ENCODE measurements around the gene MAPK1IP1L. TPM values are rescaled to one million over a fixed set of nuclear protein-coding genes. Genes with fewer than 3 reads are reported as not detected.

MAPK1IP1L gene
- total and polyA plus RNA-seq, 2 of the 8 experiments (the other 6 are each of a cell fraction or from before 2014, with no cell fraction given) = 111 to 228 TPM

- H4K20me1 ChIP-seq (replicated peaks in 1 of 2; ENCODE audit: control insufficient read depth in 1 of 2, insufficient read depth in 2 of 2, low read length in 2 of 2) = peaks cover 3 to 12% of the 10 kb centered on the region in 2 experiments
- no peak overlapping the region for H3K56ac ChIP-seq (replicated peaks; ENCODE audit: insufficient read length, low read depth, low read length)
- no peaks in the 10 kb centered on the region; a peak in 1 of 4 replicates for H3K79me2 ChIP-seq (ENCODE audit: control insufficient read depth in 1 of 2, insufficient read depth in 2 of 2, low read length in 2 of 2)
- H2BK12ac ChIP-seq (ENCODE audit: low read depth, low read length) = no peak overlapping the region
- H3K23ac ChIP-seq (ENCODE audit: insufficient read length) = no peak overlapping the region
- no peaks in the 10 kb centered on the region for H3K79me1 ChIP-seq (ENCODE audit: low read depth, low read length)
- H3K36me3 ChIP-seq (ENCODE audit: control insufficient read depth in 2 of 4, insufficient read depth in 4 of 4, low read length in 3 of 4) = peaks cover 0 to 24% (median 8%) of the 10 kb centered on the region in 4 experiments; a peak in 5 of 8 replicates
- no peak overlapping the region for H3K14ac ChIP-seq (ENCODE audit: insufficient read length)
- no peak overlapping the region for H2BK120ac ChIP-seq (replicated peaks; ENCODE audit: low read depth, low read length)
- H3K4ac ChIP-seq (replicated peaks; ENCODE audit: insufficient read length, low read depth, low read length) = no peak overlapping the region
- DNase-seq (ENCODE audit: low read depth in 1 of 2, low spot score in 2 of 2) (no peak), FAIRE-seq (no peak)
- H4K5ac ChIP-seq (ENCODE audit: insufficient read length, low read depth, low read length) = no peak overlapping the region
- no peaks in the 10 kb centered on the region for H3K4me1 ChIP-seq (replicated peaks in 1 of 4; ENCODE audit: control insufficient read depth in 3 of 4, insufficient read depth in 4 of 4, low read length in 3 of 4)
- no peak overlapping the region for H4K91ac ChIP-seq (replicated peaks; ENCODE audit: insufficient read length, low read length)
- H3K27ac ChIP-seq (ENCODE audit: low read depth, low read length) = no peak overlapping the region
- CTCF ChIA-PET (ENCODE audit: partially characterized antibody) = interaction anchor here (1.0 to 1.2 kb wide), 3 partner anchors 10 to 93 kb away, joined by 3 to 4 read pairs (median 3); no protein-coding TSS in a partner anchor
- no peak overlapping the region for H3K4me3 ChIP-seq (ENCODE audit: extremely low read depth in 1 of 4, insufficient read depth in 2 of 4, low read depth in 3 of 4, low read length in 4 of 4)
- no peak overlapping the region for H3K9ac ChIP-seq (replicated peaks in 1 of 4; ENCODE audit: extremely low read depth in 1 of 4, low read depth in 3 of 4, low read length in 3 of 4)
- POLR2A ChIA-PET (ENCODE audit: partially characterized antibody) = interaction anchor here (0.6 to 1.1 kb wide), 6 partner anchors 9 to 205 kb away, joined by 3 to 5 read pairs (median 3); partner anchors contain the start of genes GCH1, SOCS4 and WDHD1
- TF ChIP-seq BCL11A (IDR thresholded peaks at IDR 0.05; ENCODE audit: low read depth in 2 of 2, low read length in 2 of 2) (no peak), TBP (IDR thresholded peaks at IDR 0.05; ENCODE audit: low read depth, low read length) (no peak), HDAC6 (IDR thresholded peaks at IDR 0.05; ENCODE audit: low read depth, low read length) (no peak), ZNF274 (IDR thresholded peaks at IDR 0.05; ENCODE audit: borderline replicate concordance, extremely low read depth, low read length) (no peak)
- no peaks in the 10 kb centered on the region for H3K9me3 ChIP-seq (ENCODE audit: insufficient read depth in 2 of 2, low read depth in 1 of 2, low read length in 1 of 2)
- peaks cover 0 to 2% (median 1%) of the 10 kb centered on the region in 4 experiments; a peak in 3 of 7 replicates for H3K27me3 ChIP-seq (replicated peaks in 1 of 4; ENCODE audit: control insufficient read depth in 3 of 4, extremely low read depth in 1 of 4, insufficient read depth in 3 of 4, low read length in 3 of 4)
- no peaks in the 10 kb centered on the region for H3K23me2 ChIP-seq (ENCODE audit: low read depth, low read length)
- no peak overlapping the region for H3K18ac ChIP-seq (ENCODE audit: extremely low read depth, low read length)
- H3K4me2 ChIP-seq (ENCODE audit: insufficient read depth in 1 of 2, low read depth in 2 of 2, low read length in 2 of 2) = no peak overlapping the region
- H2BK20ac ChIP-seq (ENCODE audit: low read length) = no peak overlapping the region
- no peak overlapping the region for H2BK5ac ChIP-seq (ENCODE audit: low read depth, low read length)
- no peak overlapping the region for H2BK15ac ChIP-seq (ENCODE audit: low read length)
- no peak overlapping the region for H2AFZ ChIP-seq (ENCODE audit: low read length)
- no peak overlapping the region for H4K8ac ChIP-seq (ENCODE audit: extremely low read depth, insufficient read depth, low read length)
- no peak overlapping the region for H2AK5ac ChIP-seq (ENCODE audit: low read depth, low read length)
Observed at GRCh38 chr14:55045087-55045486, 6.4 kb upstream of the MAPK1IP1L start.

All from H1 (cell line).